H9 (cell line): ENCODE measurements around the gene IQSEC1. TPM values are rescaled to one million over a fixed set of nuclear protein-coding genes. Genes with fewer than 3 reads are reported as not detected.

Source experiments
- DNase-seq: peaks from one replicate; pipeline ENCODE4 v3.0.0-alpha.2; 2017
- H2AFZ ChIP-seq: one replicate; pipeline ENCODE4 v1.6.1; 2013; ENCODE audit warnings: mild to moderate bottlenecking, low read length, control low read depth, moderate library complexity
- H2AK5ac ChIP-seq: 2 replicates; pipeline ENCODE4 v1.6.1; 2013; ENCODE audit warnings: low read length, control low read depth, mixed read lengths; ENCODE audit not compliant: insufficient read length
- H2BK120ac ChIP-seq: one replicate; pipeline ENCODE4 v1.6.1; 2013; ENCODE audit warnings: low read depth, mild to moderate bottlenecking, low read length, control low read depth, inconsistent platforms; ENCODE audit not compliant: poor library complexity, severe bottlenecking
- H2BK12ac ChIP-seq: 2 replicates; pipeline ENCODE4 v1.6.1; 2013; ENCODE audit warnings: low read length, control low read depth, mixed read lengths, low read depth; ENCODE audit not compliant: insufficient read length
- H2BK15ac ChIP-seq: 2 replicates; pipeline ENCODE4 v1.6.1; 2013; ENCODE audit warnings: low read depth, low read length, control low read depth
- H2BK20ac ChIP-seq: one replicate; pipeline ENCODE4 v1.6.1; 2013; ENCODE audit warnings: low read depth, mild to moderate bottlenecking, low read length, control low read depth, inconsistent platforms; ENCODE audit not compliant: poor library complexity, severe bottlenecking
- H2BK5ac ChIP-seq: 2 replicates; pipeline ENCODE4 v1.6.1; 2013; ENCODE audit warnings: low read length, control low read depth, mixed read lengths; ENCODE audit not compliant: insufficient read length
- H3K14ac ChIP-seq: 2 replicates; pipeline ENCODE4 v1.6.1; 2013; ENCODE audit warnings: low read length, control low read depth; ENCODE audit not compliant: insufficient read depth
- H3K18ac ChIP-seq: 2 replicates; pipeline ENCODE4 v1.6.1; 2013; ENCODE audit warnings: low read depth, mild to moderate bottlenecking, mixed read lengths, low read length, control low read depth; ENCODE audit not compliant: insufficient read length
- H3K23ac ChIP-seq: 2 replicates; pipeline ENCODE4 v1.6.1; 2013; ENCODE audit warnings: low read length, control low read depth, mixed read lengths, low read depth; ENCODE audit not compliant: insufficient read length
- H3K23me2 ChIP-seq: 2 replicates; pipeline ENCODE4 v1.6.1; 2013; ENCODE audit warnings: low read depth, mild to moderate bottlenecking, mixed read lengths, low read length, control low read depth; ENCODE audit not compliant: insufficient read length, poor library complexity, severe bottlenecking
- H3K27ac ChIP-seq: 2 replicates; pipeline ENCODE4 v1.5.1; 2013; ENCODE audit warnings: low read length, control low read depth, mixed read lengths, low read depth; ENCODE audit not compliant: insufficient read length
- H3K27me3 ChIP-seq: 2 replicates; pipeline ENCODE4 v1.6.1; 2013; ENCODE audit warnings: low read length, control low read depth, inconsistent platforms; ENCODE audit not compliant: insufficient read depth
- H3K4ac ChIP-seq: 2 replicates; pipeline ENCODE4 v1.6.1; 2013; ENCODE audit warnings: low read depth, mild to moderate bottlenecking, control low read depth, inconsistent platforms, low read length, moderate library complexity
- H3K4me1 ChIP-seq: 2 replicates; pipeline ENCODE4 v1.6.1; 2013; ENCODE audit warnings: low read length, control low read depth, inconsistent platforms; ENCODE audit not compliant: insufficient read depth
- H3K4me2 ChIP-seq: 2 replicates; pipeline ENCODE4 v1.6.1; 2013; ENCODE audit warnings: low read length, control low read depth, mixed read lengths; ENCODE audit not compliant: insufficient read length, insufficient read depth
- H3K56ac ChIP-seq: 2 replicates; pipeline ENCODE4 v1.6.1; 2013; ENCODE audit warnings: low read depth, mild to moderate bottlenecking, mixed read lengths, low read length, control low read depth; ENCODE audit not compliant: insufficient read length
- H3K79me1 ChIP-seq: 2 replicates; pipeline ENCODE4 v1.6.1; 2013; ENCODE audit warnings: low read depth, mild to moderate bottlenecking, moderate library complexity, low read length, control low read depth, inconsistent platforms; ENCODE audit not compliant: insufficient read depth, poor library complexity, severe bottlenecking
- H3K79me2 ChIP-seq: 2 replicates; pipeline ENCODE4 v1.6.1; 2013; ENCODE audit warnings: low read length, control low read depth, inconsistent platforms; ENCODE audit not compliant: insufficient read depth
- H3K9ac ChIP-seq: 2 replicates; pipeline ENCODE4 v1.6.1; 2013; ENCODE audit warnings: low read length, control low read depth, mixed read lengths; ENCODE audit not compliant: insufficient read length; ENCODE audit errors: extremely low read depth
- H3K9me3 ChIP-seq: one replicate; pipeline ENCODE4 v1.6.1; 2013; ENCODE audit warnings: low read depth, low read length, inconsistent platforms; ENCODE audit not compliant: control insufficient read depth
- H3T11ph ChIP-seq: one replicate; pipeline ENCODE4 v1.6.1; 2013; ENCODE audit warnings: mild to moderate bottlenecking, low read length, control low read depth, inconsistent platforms
- H4K20me1 ChIP-seq: one replicate; pipeline ENCODE4 v1.6.1; 2013; ENCODE audit not compliant: control insufficient read depth, insufficient read length, insufficient read depth
- H4K5ac ChIP-seq: 2 replicates; pipeline ENCODE4 v1.6.1; 2013; ENCODE audit warnings: low read depth, mild to moderate bottlenecking, mixed read lengths, low read length, control low read depth; ENCODE audit not compliant: insufficient read length
- H4K8ac ChIP-seq: replicated peaks from 2 replicates; pipeline ENCODE4 v1.6.1; 2013; ENCODE audit warnings: low read length, control low read depth, mixed read lengths, low read depth; ENCODE audit not compliant: insufficient read length
- H4K91ac ChIP-seq: 2 replicates; pipeline ENCODE4 v1.6.1; 2013; ENCODE audit warnings: low read depth, mild to moderate bottlenecking, moderate library complexity, mixed read lengths, low read length, control low read depth; ENCODE audit not compliant: insufficient read length
- H3K27ac Mint-ChIP-seq, 3 experiments: 2 replicates in 2 of 3; 3 replicates in 1 of 3; pipeline ENCODE4 v1.8.0; 2020 to 2021; ENCODE audit warnings: mixed read lengths in 3 of 3, mild to moderate bottlenecking in 1 of 3, moderate library complexity in 1 of 3
- H3K27me3 Mint-ChIP-seq: 2 replicates; pipeline ENCODE4 v1.8.0; 2021; ENCODE audit warnings: low read depth, mild to moderate bottlenecking, moderate library complexity, mixed read lengths
- H3K36me3 Mint-ChIP-seq, 3 experiments: 2 replicates in 2 of 3; 3 replicates in 1 of 3; pipeline ENCODE4 v1.8.0; 2020 to 2021; ENCODE audit warnings: low read depth in 3 of 3, mixed read lengths in 3 of 3; ENCODE audit not compliant: insufficient read depth in 1 of 3
- H3K4me1 Mint-ChIP-seq, 2 experiments: 2 replicates each; pipeline ENCODE4 v1.8.0; 2020; ENCODE audit warnings: mixed read lengths in 2 of 2
- H3K4me3 Mint-ChIP-seq, 2 experiments: 2 replicates in 1 of 2; 3 replicates in 1 of 2; pipeline ENCODE4 v1.8.0; 2020 to 2021; ENCODE audit warnings: mild to moderate bottlenecking in 2 of 2, mixed read lengths in 2 of 2, moderate library complexity in 1 of 2
- H3K9me3 Mint-ChIP-seq, 2 experiments: 2 replicates in 1 of 2; 3 replicates in 1 of 2; pipeline ENCODE4 v1.8.0; 2020; ENCODE audit warnings: mild to moderate bottlenecking in 2 of 2, mixed read lengths in 2 of 2, moderate library complexity in 1 of 2
- CTCF ChIP-seq: fragments of 200-600 bp; sonication (generic); conservative IDR thresholded peaks from 3 replicates; pipeline ENCODE4 v1.8.0; 2021; ENCODE audit warnings: antibody characterized with exemption, mild to moderate bottlenecking
- WGBS: extraction: QIAGEN DNeasy Blood & Tissue Kit; methylation state at CpG from one replicate; pipeline ENCODE4 v1.1.7; 2013; ENCODE audit warnings: missing lambda C conversion rate, low lambda C conversion rate, mixed read lengths; ENCODE audit not compliant: insufficient read length; ENCODE audit errors: extremely low coverage; 5-methylcytosine and 5-hydroxymethylcytosine counted together
- total RNA-seq: library from RNA; stranded (reverse); gene quantifications from 2 replicates; pipeline ENCODE4 v1.2.1, GENCODE V29; 2021

The IQSEC1 gene
- total RNA-seq, 1 experiment from 2014 or later: 19.1 TPM

GRCh38 chr3:13012221-13012691, 61.0 kb downstream of the IQSEC1 start:
- H3K4me2 ChIP-seq: no peak overlapping the region
- TF ChIP-seq CTCF: no peak
- H3K4ac ChIP-seq: no peak overlapping the region
- H2AFZ ChIP-seq: no peak overlapping the region
- no CpG with 5 or more reads among the region's 5 CpGs for WGBS
- H2BK120ac ChIP-seq: no peak overlapping the region
- H3K18ac ChIP-seq: no peak overlapping the region
- H2BK12ac ChIP-seq: no peak overlapping the region
- Mint-ChIP-seq H3K27me3 (peaks cover 3% of the 10 kb centered on the region), H3K4me3 (no peak overlapping the region), H3K9me3 (no peaks in the 10 kb centered on the region), H3K27ac (no peak overlapping the region; a peak in 1 of 7 replicates), H3K4me1 (peaks cover 21 to 37% of the 10 kb centered on the region in 2 experiments), H3K36me3 (no peaks in the 10 kb centered on the region)
- H3K14ac ChIP-seq: no peak overlapping the region
- H3K23me2 ChIP-seq: no peaks in the 10 kb centered on the region
- H4K8ac ChIP-seq: no peak overlapping the region
- no peak overlapping the region for H4K5ac ChIP-seq
- H3K79me1 ChIP-seq: no peaks in the 10 kb centered on the region
- H3K23ac ChIP-seq: no peak overlapping the region
- no peak overlapping the region for H3K27ac ChIP-seq
- H2BK20ac ChIP-seq: no peak overlapping the region
- H3K79me2 ChIP-seq: no peaks in the 10 kb centered on the region
- H4K91ac ChIP-seq: no peak overlapping the region
- no peaks in the 10 kb centered on the region; the same call in 1 of the 2 replicates for H3K4me1 ChIP-seq
- H3K27me3 ChIP-seq: no peaks in the 10 kb centered on the region
- H2BK15ac ChIP-seq: no peak overlapping the region
- H3K9ac ChIP-seq: no peak overlapping the region
- H4K20me1 ChIP-seq: no peaks in the 10 kb centered on the region
- DNase-seq: no peak
- no peak overlapping the region for H2BK5ac ChIP-seq
- no peak overlapping the region for H3T11ph ChIP-seq
- no peak overlapping the region for H2AK5ac ChIP-seq
- H3K56ac ChIP-seq: no peak overlapping the region
- no peaks in the 10 kb centered on the region for H3K9me3 ChIP-seq
